SK-N-SH treated with all-trans-retinoic acid at 6 μM for 48 hours (cell line): ENCODE data around the gene AGAP1.

Source experiments
- ATAC-seq: fragments of 200-7000 bp; cut with Tn5 transposase; 3 replicates; pipeline ENCODE4 v1.9.1; 2020; ENCODE audit warnings: mild to moderate bottlenecking, moderate library complexity
- ARNTL ChIP-seq: fragments of 450-650 bp; formaldehyde crosslinking; IDR thresholded peaks from 2 replicates; pipeline ENCODE4 v1.5.0; 2020; ENCODE audit warnings: low read depth, mild to moderate bottlenecking, moderate library complexity, borderline replicate concordance
- BACH2 ChIP-seq: fragments of 250-450 bp; sonication (Bioruptor Pico); IDR thresholded peaks from 2 replicates; pipeline ENCODE4 v1.9.0; 2021; ENCODE audit warnings: mild to moderate bottlenecking, borderline replicate concordance
- CSDC2 ChIP-seq: fragments of 250-450 bp; sonication (Bioruptor Pico); IDR thresholded peaks from 2 replicates; pipeline ENCODE4 v1.5.0; 2020; ENCODE audit warnings: mild to moderate bottlenecking, moderate library complexity
- CSRNP3 ChIP-seq: fragments of 250-450 bp; sonication (Bioruptor Pico); IDR thresholded peaks from 2 replicates; pipeline ENCODE4 v1.5.1; 2021; ENCODE audit warnings: mild to moderate bottlenecking, moderate library complexity
- ESRRG ChIP-seq: fragments of 250-450 bp; sonication (Bioruptor Pico); IDR thresholded peaks from 2 replicates; pipeline ENCODE4 v1.6.1; 2021; ENCODE audit warnings: mild to moderate bottlenecking
- GLIS3 ChIP-seq: fragments of 250-450 bp; sonication (Bioruptor Pico); IDR thresholded peaks from 2 replicates; pipeline ENCODE4 v1.5.0; 2020; ENCODE audit warnings: mild to moderate bottlenecking, moderate library complexity
- ISL1 ChIP-seq: fragments of 250-450 bp; sonication (Bioruptor Pico); IDR thresholded peaks from 2 replicates; pipeline ENCODE4 v2.1.2; 2022; ENCODE audit warnings: mild to moderate bottlenecking, moderate library complexity
- OSR1 ChIP-seq: fragments of 250-450 bp; sonication (Bioruptor Pico); IDR thresholded peaks from 2 replicates; pipeline ENCODE4 v1.8.0; 2022; ENCODE audit warnings: moderate library complexity, mild to moderate bottlenecking, inconsistent platforms
- POU6F1 ChIP-seq: fragments of 250-450 bp; sonication (Bioruptor Pico); IDR thresholded peaks from 2 replicates; pipeline ENCODE4 v1.8.0; 2021; ENCODE audit warnings: low read depth, mild to moderate bottlenecking, moderate library complexity, borderline replicate concordance
- PPARA ChIP-seq: fragments of 250-450 bp; sonication (Bioruptor Pico); IDR thresholded peaks from 2 replicates; pipeline ENCODE4 v1.5.0; 2020; ENCODE audit warnings: mild to moderate bottlenecking, borderline replicate concordance
- RARB ChIP-seq: fragments of 250-450 bp; sonication (Bioruptor Pico); IDR thresholded peaks from 2 replicates; pipeline ENCODE4 v1.8.0; 2021; ENCODE audit warnings: mild to moderate bottlenecking, moderate library complexity
- SNAI2 ChIP-seq: fragments of 250-450 bp; sonication (Bioruptor Pico); IDR thresholded peaks from 2 replicates; pipeline ENCODE4 v1.5.0; 2020; ENCODE audit warnings: mild to moderate bottlenecking, moderate library complexity
- TCF4 ChIP-seq: fragments of 250-450 bp; sonication (Bioruptor Pico); IDR thresholded peaks from 2 replicates; pipeline ENCODE4 v1.8.0; 2021; ENCODE audit warnings: mild to moderate bottlenecking, moderate library complexity, borderline replicate concordance
- TOX ChIP-seq: fragments of 250-450 bp; sonication (Bioruptor Pico); IDR thresholded peaks from 2 replicates; pipeline ENCODE4 v1.8.0; 2021; ENCODE audit warnings: mild to moderate bottlenecking, moderate library complexity, borderline replicate concordance
- TSHZ2 ChIP-seq: fragments of 250-450 bp; sonication (Bioruptor Pico); IDR thresholded peaks from 2 replicates; pipeline ENCODE4 v1.5.0; 2020; ENCODE audit warnings: mild to moderate bottlenecking, moderate library complexity
- ZC3H10 ChIP-seq: fragments of 250-450 bp; sonication (Bioruptor Pico); IDR thresholded peaks from 2 replicates; pipeline ENCODE4 v1.5.1; 2021; ENCODE audit warnings: mild to moderate bottlenecking, moderate library complexity
- ZFP30 ChIP-seq: fragments of 450-650 bp; formaldehyde crosslinking; IDR thresholded peaks from 2 replicates; pipeline ENCODE4 v1.5.0; 2022; ENCODE audit warnings: mild to moderate bottlenecking, moderate library complexity
- ZNF565 ChIP-seq: fragments of 450-650 bp; formaldehyde crosslinking; conservative IDR thresholded peaks from 2 replicates; pipeline ENCODE4 v1.5.0; 2020; ENCODE audit warnings: low read depth, mild to moderate bottlenecking, moderate library complexity
- ZNF70 ChIP-seq: fragments of 450-650 bp; formaldehyde crosslinking; IDR thresholded peaks from 2 replicates; pipeline ENCODE4 v1.5.0; 2020; ENCODE audit warnings: mild to moderate bottlenecking, moderate library complexity
- ZNF8 ChIP-seq: fragments of 450-650 bp; formaldehyde crosslinking; IDR thresholded peaks from 2 replicates; pipeline ENCODE4 v1.5.0; 2020; ENCODE audit warnings: mild to moderate bottlenecking, moderate library complexity

Gene AGAP1

GRCh38 chr2:235812185-235812665, 318.4 kb downstream of the AGAP1 start (continued):
- TF ChIP-seq TSHZ2 (CRISPR knock-in tag) (no peak), ARNTL (CRISPR knock-in tag) (no peak)

- no peak for TF ChIP-seq TCF4
- no peak for TF ChIP-seq ESRRG (CRISPR knock-in tag)
- no peak for TF ChIP-seq ZNF8
- TF ChIP-seq RARB (CRISPR knock-in tag): no peak
- no peak for TF ChIP-seq ZNF565 (CRISPR knock-in tag)
- TF ChIP-seq PPARA (CRISPR knock-in tag): no peak
- no peak for TF ChIP-seq ZNF70 (CRISPR knock-in tag)
- no peak for TF ChIP-seq TOX (CRISPR knock-in tag)
- TF ChIP-seq ZC3H10 (CRISPR knock-in tag): no peak
- no peak for TF ChIP-seq GLIS3 (CRISPR knock-in tag)
- TF ChIP-seq TSHZ2 (CRISPR knock-in tag): no peak
- no peak for TF ChIP-seq BACH2 (CRISPR knock-in tag)
- TF ChIP-seq, all 23 proteins: peak for 0
- ATAC-seq: no peak
These were observed 319.6 kb downstream of the AGAP1 start for GRCh38 chr2:235813398-235813797.

- TF ChIP-seq POU6F1 (CRISPR knock-in tag): no peak
- TF ChIP-seq TOX (CRISPR knock-in tag): no peak
- no peak for TF ChIP-seq ISL1 (CRISPR knock-in tag)
- no peak for TF ChIP-seq ARNTL (CRISPR knock-in tag)
- no peak for TF ChIP-seq SNAI2
- TF ChIP-seq RARB (CRISPR knock-in tag): no peak
- no peak for TF ChIP-seq CSDC2 (CRISPR knock-in tag)
- no peak for TF ChIP-seq ESRRG (CRISPR knock-in tag)
- no peak for TF ChIP-seq PPARA (CRISPR knock-in tag)
- no peak for TF ChIP-seq GLIS3 (CRISPR knock-in tag)
- TF ChIP-seq TSHZ2 (CRISPR knock-in tag): no peak
- no peak for TF ChIP-seq ZNF8
- no peak for TF ChIP-seq TCF4
- no peak for TF ChIP-seq CSRNP3 (CRISPR knock-in tag)
- no peak for TF ChIP-seq ZFP30 (CRISPR knock-in tag)
- no peak for TF ChIP-seq OSR1
- TF ChIP-seq, all 23 proteins: peak for 0
- no peak for ATAC-seq
These were observed 326.7 kb downstream of the AGAP1 start for GRCh38 chr2:235820571-235820970.
